Esophagus mucosa (tissue), 1 donor: ENCODE results near the gene TBC1D2. TPM values are rescaled to one million over a fixed set of nuclear protein-coding genes. Genes with fewer than 3 reads are reported as not detected.

Source experiments
- ATAC-seq: fragments of 200-7000 bp; cut with Tn5 transposase; one replicate; pipeline ENCODE4 v1.9.1; 2020
- total RNA-seq: library from RNA; stranded (reverse); gene quantifications from one replicate; pipeline ENCODE4 v1.2.4, GENCODE V29; 2023
- donor health status: DM: yes; HTN: yes; CAD: no.

Gene TBC1D2
- total RNA-seq, 1 donor from 2014 or later, result 56.0 TPM

- peak; percentile 30 for ATAC-seq
These were observed 40.6 kb downstream of the TBC1D2 start for GRCh38 chr9:98214811-98215210.

GRCh38 chr9:98211260-98211659, 44.2 kb downstream of the TBC1D2 start:
- no peak for ATAC-seq

- ATAC-seq, result peak; percentile 37
These were observed 45.0 kb downstream of the TBC1D2 start for GRCh38 chr9:98210435-98210834.

- ATAC-seq, result no peak
These were observed 45.9 kb downstream of the TBC1D2 start for GRCh38 chr9:98209530-98209929.

- ATAC-seq, result no peak
These were observed 46.8 kb downstream of the TBC1D2 start for GRCh38 chr9:98208635-98209034.

GRCh38 chr9:98207606-98208005, 47.8 kb downstream of the TBC1D2 start:
- no peak for ATAC-seq

GRCh38 chr9:98206754-98207153, 48.7 kb downstream of the TBC1D2 start:
- no peak for ATAC-seq

GRCh38 chr9:98204692-98205091, 50.8 kb downstream of the TBC1D2 start:
- ATAC-seq, result no peak

- no peak for ATAC-seq
These were observed 52.3 kb downstream of the TBC1D2 start for GRCh38 chr9:98203153-98203552.

- no peak for ATAC-seq
These were observed 53.2 kb downstream of the TBC1D2 start for GRCh38 chr9:98202252-98202651.

GRCh38 chr9:98201749-98202148, 53.7 kb downstream of the TBC1D2 start:
- no peak for ATAC-seq

- ATAC-seq, result no peak
These were observed 54.3 kb downstream of the TBC1D2 start for GRCh38 chr9:98201102-98201501.

GRCh38 chr9:98199388-98200033, 55.9 kb downstream of the TBC1D2 start:
- ATAC-seq, result no peak

- ATAC-seq, result no peak
These were observed 59.8 kb downstream of the TBC1D2 start for GRCh38 chr9:98195671-98196070.

- ATAC-seq, result no peak
These were observed 62.0 kb downstream of the TBC1D2 start for GRCh38 chr9:98193336-98193944.

GRCh38 chr9:98192503-98193335, 62.7 kb downstream of the TBC1D2 start, which contains the start of gene CORO2A:
CORO2A (minus strand) TSS chr9:98192637; CDS start chr9:98157660, 34,977 bp downstream.
- ATAC-seq, result peak; percentile 84

- peak; percentile 53 for ATAC-seq
These were observed 63.6 kb downstream of the TBC1D2 start for GRCh38 chr9:98191671-98192502.

GRCh38 chr9:98191181-98191608, 64.3 kb downstream of the TBC1D2 start:
- no peak for ATAC-seq

GRCh38 chr9:98190757-98191105, 64.7 kb downstream of the TBC1D2 start:
- no peak for ATAC-seq

- ATAC-seq, result no peak
These were observed 66.0 kb downstream of the TBC1D2 start for GRCh38 chr9:98189412-98189811.

GRCh38 chr9:98187926-98188325, 67.5 kb downstream of the TBC1D2 start:
- ATAC-seq, result no peak

GRCh38 chr9:98186236-98186635, 69.2 kb downstream of the TBC1D2 start:
- no peak for ATAC-seq
